Aorta (tissue), 5 donors: Measurements from ENCODE around the gene GRM5. TPM values are rescaled to one million over a fixed set of nuclear protein-coding genes. Genes with fewer than 3 reads are reported as not detected.

Experiments used
- ATAC-seq: fragments of 200-7000 bp; cut with Tn5 transposase; one replicate; pipeline ENCODE4 v1.9.1; 2022; ENCODE audit warnings: moderate library complexity; ENCODE audit not compliant: low FRiP score
- DNase-seq, 2 donors: peaks; one replicate each; pipeline ENCODE4 v3.0.0-alpha.2; 2020
- H3K27ac ChIP-seq, 2 donors: one replicate each; pipeline ENCODE4 v1.5.1; 2013; ENCODE audit warnings: low read length in 2 of 2, mild to moderate bottlenecking in 2 of 2, moderate library complexity in 2 of 2, control low read depth in 1 of 2, inconsistent platforms in 1 of 2, low read depth in 1 of 2
- H3K27me3 ChIP-seq, 2 donors: one replicate each; pipeline ENCODE4 v1.6.1; 2013; ENCODE audit warnings: control low read depth in 1 of 2, low read length in 1 of 2, mild to moderate bottlenecking in 1 of 2, moderate library complexity in 1 of 2; ENCODE audit not compliant: insufficient read depth in 2 of 2, control insufficient read depth in 1 of 2
- H3K36me3 ChIP-seq, 2 donors: one replicate each; pipeline ENCODE4 v1.6.1; 2013; ENCODE audit warnings: control low read depth in 1 of 2, low read length in 1 of 2, mild to moderate bottlenecking in 1 of 2; ENCODE audit not compliant: insufficient read depth in 2 of 2, control insufficient read depth in 1 of 2
- H3K4me1 ChIP-seq, 2 donors: one replicate each; pipeline ENCODE4 v1.6.1; 2013; ENCODE audit warnings: low read length in 2 of 2, control low read depth in 1 of 2, mild to moderate bottlenecking in 1 of 2, moderate library complexity in 1 of 2; ENCODE audit not compliant: insufficient read depth in 2 of 2, control insufficient read depth in 1 of 2
- H3K4me3 ChIP-seq, 2 donors: one replicate each; pipeline ENCODE4 v1.5.1; 2013; ENCODE audit warnings: low read length in 2 of 2, control low read depth in 1 of 2, mild to moderate bottlenecking in 1 of 2
- H3K9me3 ChIP-seq: one replicate; pipeline ENCODE4 v1.6.1; 2013; ENCODE audit warnings: mild to moderate bottlenecking, low read length; ENCODE audit not compliant: control insufficient read depth
- WGBS, 2 donors: extraction: QIAGEN DNeasy Blood & Tissue Kit; methylation state at CpG; one replicate each; pipeline ENCODE4 v1.1.7; 2013; 5-methylcytosine and 5-hydroxymethylcytosine counted together
- intact Hi-C, 2 donors: fragments of 100-400 bp; cut with DNase I; formaldehyde crosslinking; loops; one replicate each; pipeline versions ENCODE4 v1.14.2 to v1.15.0; 2022
- polyA plus RNA-seq, 2 donors: library from polyadenylated mRNA; stranded (reverse); fragments of 200-250 nt; gene quantifications; one replicate each; pipeline ENCODE4 v1.2.3, GENCODE V29; 2013
- total RNA-seq, 2 donors: library from RNA; stranded (reverse); fragmentation: NEBNext Ultra II Directional; extraction: Animal tissue kit (Norgen Biotek cat#: 25700); gene quantifications; one replicate each; pipeline ENCODE4 v1.2.1, GENCODE V29; 2021
- donor health status: healthy with polysubstance abuse.
- donor health status: Bipolar disorder and iron deficiency.
- donor health status: DM: no; HTN: no; CAD: no.
- donor health status: DM: no; HTN: no; CAD: no.
- donor health status: DM: yes; HTN: yes; CAD: no.

Gene GRM5
- total and polyA plus RNA-seq, 4 donors: 0.31 to 4.3 (median 3.4) TPM; not detected in 1

DNA sequence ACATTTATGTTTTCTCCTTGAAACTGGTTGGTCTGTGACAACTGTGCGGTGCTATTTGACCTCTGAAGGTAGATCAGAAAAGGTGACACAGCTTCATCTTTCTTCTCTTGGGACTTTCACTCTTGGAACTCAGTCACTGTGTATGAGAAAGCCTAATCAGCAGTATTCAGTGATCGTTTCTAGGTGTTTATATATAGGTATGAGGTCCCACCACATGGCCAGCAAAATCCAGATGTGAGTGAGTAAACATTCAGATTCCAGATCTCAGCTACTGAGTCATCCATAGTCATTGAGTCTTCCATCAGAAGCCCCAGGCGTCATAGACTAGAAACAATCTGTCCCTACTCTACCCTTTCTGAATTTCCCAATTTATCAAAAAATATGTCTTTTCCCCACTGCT lies 610.9 kb downstream of the GRM5 start:
- Histone ChIP-seq H3K4me3 (no peak overlapping the region), H3K36me3 (no peaks in the 10 kb centered on the region), H3K4me1 (no peaks in the 10 kb centered on the region), H3K27me3 (no peaks in the 10 kb centered on the region), H3K9me3 (no peaks in the 10 kb centered on the region), H3K27ac (no peak overlapping the region)
- DNase-seq (no peak), ATAC-seq (no peak)
- intact Hi-C loops: no loop called here
- WGBS, 2 donors: 73 to 74% methylated on average over 3 of the region's 3 CpGs

Other genes starting within 250 kb of the GRM5 start
- not detected for gene TYR, start 111.9 kb upstream of the GRM5 start, total RNA-seq
- not detected for gene TYR, start 111.9 kb upstream of the GRM5 start, polyA plus RNA-seq